Progenitor cell of endocrine pancreas (in vitro differentiated cells): ENCODE data around the gene C4orf33. TPM values are rescaled to one million over a fixed set of nuclear protein-coding genes. Genes with fewer than 3 reads are reported as not detected.

Source experiments
- DNase-seq: peaks from one replicate; pipeline ENCODE4 v3.0.0; 2021; ENCODE audit warnings: low spot score; ENCODE audit not compliant: unreplicated experiment
- H3K27ac Mint-ChIP-seq: 2 replicates; pipeline ENCODE4 v1.8.0; 2021; ENCODE audit warnings: mild to moderate bottlenecking, moderate library complexity, mixed read lengths
- H3K27me3 Mint-ChIP-seq: 2 replicates; pipeline ENCODE4 v1.8.0; 2021; ENCODE audit warnings: mixed read lengths
- H3K36me3 Mint-ChIP-seq: 2 replicates; pipeline ENCODE4 v1.8.0; 2022; ENCODE audit warnings: mixed read lengths; ENCODE audit not compliant: insufficient read depth
- H3K4me1 Mint-ChIP-seq: 2 replicates; pipeline ENCODE4 v1.8.0; 2021; ENCODE audit warnings: low read depth, mixed read lengths
- H3K4me3 Mint-ChIP-seq: 2 replicates; pipeline ENCODE4 v1.8.0; 2021; ENCODE audit warnings: low read depth, mild to moderate bottlenecking, moderate library complexity, mixed read lengths
- H3K9me3 Mint-ChIP-seq: 2 replicates; pipeline ENCODE4 v1.8.0; 2021; ENCODE audit warnings: low read depth, mixed read lengths
- CTCF ChIP-seq: fragments of 200-600 bp; sonication (generic); IDR thresholded peaks from one replicate; pipeline ENCODE4 v1.5.0; 2021; ENCODE audit warnings: antibody characterized with exemption, mild to moderate bottlenecking; ENCODE audit not compliant: unreplicated experiment
- total RNA-seq: library from RNA; stranded (reverse); gene quantifications from 2 replicates; pipeline ENCODE4 v1.2.1, GENCODE V29; 2021

The C4orf33 gene
- total RNA-seq, 1 donor from 2014 or later: 12.2 TPM

GRCh38 chr4:129129143-129129542 is 33.2 kb downstream of the C4orf33 start:
- H3K36me3 Mint-ChIP-seq: no peaks in the 10 kb centered on the region
- no peak for TF ChIP-seq CTCF
- DNase-seq: no peak
- H3K4me1 Mint-ChIP-seq: no peaks in the 10 kb centered on the region
- H3K4me3 Mint-ChIP-seq: no peak overlapping the region
- H3K27me3 Mint-ChIP-seq: no peaks in the 10 kb centered on the region
- peaks cover 5% of the 10 kb centered on the region for H3K9me3 Mint-ChIP-seq
- H3K27ac Mint-ChIP-seq: no peak overlapping the region

GRCh38 chr4:129131343-129131742 is 35.4 kb downstream of the C4orf33 start:
- TF ChIP-seq CTCF: no peak
- H3K4me1 Mint-ChIP-seq: no peaks in the 10 kb centered on the region
- no peak for DNase-seq
- peaks cover 10% of the 10 kb centered on the region for H3K27me3 Mint-ChIP-seq
- H3K36me3 Mint-ChIP-seq: no peaks in the 10 kb centered on the region
- no peak overlapping the region for H3K27ac Mint-ChIP-seq
- H3K4me3 Mint-ChIP-seq: no peak overlapping the region
- peaks cover 3% of the 10 kb centered on the region for H3K9me3 Mint-ChIP-seq

- no peak for DNase-seq
- no peak for TF ChIP-seq CTCF
- peaks cover 13% of the 10 kb centered on the region for H3K27me3 Mint-ChIP-seq
Measured at GRCh38 chr4:129136433-129136832, 40.5 kb downstream of the C4orf33 start.

GRCh38 chr4:129138810-129139496 is 43.0 kb downstream of the C4orf33 start:
- no peak for DNase-seq

More at GRCh38 chr4:129136433-129136832, 40.5 kb downstream of the C4orf33 start:
- Mint-ChIP-seq H3K4me1 (peaks cover 22% of the 10 kb centered on the region), H3K9me3 (no peaks in the 10 kb centered on the region), H3K36me3 (no peaks in the 10 kb centered on the region), H3K27ac (no peak overlapping the region), H3K4me3 (no peak overlapping the region)

GRCh38 chr4:129140521-129140920 is 44.6 kb downstream of the C4orf33 start:
- Mint-ChIP-seq H3K36me3 (no peaks in the 10 kb centered on the region), H3K27me3 (peaks cover 8% of the 10 kb centered on the region)

More at GRCh38 chr4:129138810-129139496, 43.0 kb downstream of the C4orf33 start:
- Mint-ChIP-seq H3K4me3 (peak overlapping the region; percentile 44), H3K27ac (peak overlapping the region; percentile 22), H3K4me1 (peaks cover 22% of the 10 kb centered on the region), H3K9me3 (no peaks in the 10 kb centered on the region), H3K36me3 (no peaks in the 10 kb centered on the region), H3K27me3 (peaks cover 13% of the 10 kb centered on the region)
- TF ChIP-seq CTCF: no peak

More at GRCh38 chr4:129140521-129140920, 44.6 kb downstream of the C4orf33 start:
- Mint-ChIP-seq H3K9me3 (no peaks in the 10 kb centered on the region), H3K4me3 (no peak overlapping the region), H3K4me1 (peaks cover 22% of the 10 kb centered on the region), H3K27ac (no peak overlapping the region)
- DNase-seq: no peak
- peak; percentile 9 for TF ChIP-seq CTCF
